Measurements from ENCODE around the gene CHADL.

Gene CHADL

GRCh38 chr22:41240377-41241132, at the start of gene CHADL:
Gene CHADL (minus strand): TSS chr22:41240931. CDS start chr22:41240881, 50 bp downstream.
- Histone ChIP-seq H2AFZ (ENCODE audit: low read length) (no peak within 1 kb of the TSS), H3F3A (ENCODE audit: insufficient read depth, low read length) (peaks cover 4% of the 10 kb centered on the region), H3K9ac (ENCODE audit: low read length) (no peak within 1 kb of the TSS), H3K79me2 (ENCODE audit: low read length) (no peaks in the 10 kb centered on the region), H3K4me2 (ENCODE audit: low read depth, low read length) (no peak within 1 kb of the TSS), H3K36me3 (replicated peaks; ENCODE audit: insufficient read depth, low read length) (no peaks in the 10 kb centered on the region), H3K27ac (ENCODE audit: low read length) (no peak within 1 kb of the TSS), H3K27me3 (replicated peaks; ENCODE audit: insufficient read depth, low read length) (no peaks in the 10 kb centered on the region), H3K4me3 (ENCODE audit: low read length) (no peak within 1 kb of the TSS), H3K9me2 (replicated peaks; ENCODE audit: insufficient read depth, low read length) (no peaks in the 10 kb centered on the region), H3K4me1 (ENCODE audit: low read length) (0 out of 2 replicates have a peak, but pooled peaks cover 6% of the 10 kb centered on the region), H3K9me3 (replicated peaks; ENCODE audit: insufficient read depth, low read length) (no peaks in the 10 kb centered on the region), H4K20me1 (ENCODE audit: insufficient read depth, low read length) (no peaks in the 10 kb centered on the region)
- no peak for TF ChIP-seq EZH2phosphoT487 (IDR thresholded peaks at IDR 0.05; ENCODE audit: low read length)
- TF ChIP-seq CTCF (IDR thresholded peaks at IDR 0.05; ENCODE audit: low read length) = no peak
- TF ChIP-seq EZH2 (optimal IDR thresholded peaks at IDR 0.05; ENCODE audit: low read depth, low read length) = no peak
- no peak for DNase-seq

GRCh38 chr22:41289671-41290070, 48.9 kb upstream of the CHADL start:
- H2AFZ ChIP-seq (ENCODE audit: low read length) = no peak overlapping the region
- no peaks in the 10 kb centered on the region for H3K36me3 ChIP-seq (replicated peaks; ENCODE audit: insufficient read depth, low read length)
- H3K27ac ChIP-seq (ENCODE audit: low read length) = no peak overlapping the region
- H3K27me3 ChIP-seq (replicated peaks; ENCODE audit: insufficient read depth, low read length) = no peaks in the 10 kb centered on the region
- no peak for TF ChIP-seq CTCF (IDR thresholded peaks at IDR 0.05; ENCODE audit: low read length)
- no peak for TF ChIP-seq EZH2phosphoT487 (IDR thresholded peaks at IDR 0.05; ENCODE audit: low read length)
- no peak for TF ChIP-seq EZH2 (optimal IDR thresholded peaks at IDR 0.05; ENCODE audit: low read depth, low read length)
- DNase-seq = no peak
- H3K4me2 ChIP-seq (ENCODE audit: low read depth, low read length) = no peak overlapping the region
- H3K4me1 ChIP-seq (ENCODE audit: low read length) = peaks cover 8% of the 10 kb centered on the region
- no peaks in the 10 kb centered on the region for H4K20me1 ChIP-seq (ENCODE audit: insufficient read depth, low read length)
- H3F3A ChIP-seq (ENCODE audit: insufficient read depth, low read length) = peaks cover 20% of the 10 kb centered on the region
- H3K4me3 ChIP-seq (ENCODE audit: low read length) = no peak overlapping the region
- H3K79me2 ChIP-seq (ENCODE audit: low read length) = peaks cover 13% of the 10 kb centered on the region
- no peaks in the 10 kb centered on the region for H3K9me3 ChIP-seq (replicated peaks; ENCODE audit: insufficient read depth, low read length)
- no peak overlapping the region for H3K9ac ChIP-seq (ENCODE audit: low read length)
- no peaks in the 10 kb centered on the region for H3K9me2 ChIP-seq (replicated peaks; ENCODE audit: insufficient read depth, low read length)

- no peaks in the 10 kb centered on the region for H4K20me1 ChIP-seq (ENCODE audit: insufficient read depth, low read length)
- peaks cover 20% of the 10 kb centered on the region for H3F3A ChIP-seq (ENCODE audit: insufficient read depth, low read length)
- H3K4me2 ChIP-seq (ENCODE audit: low read depth, low read length) = no peak overlapping the region
- no peak for DNase-seq
- no peak for TF ChIP-seq EZH2phosphoT487 (IDR thresholded peaks at IDR 0.05; ENCODE audit: low read length)
- TF ChIP-seq EZH2 (optimal IDR thresholded peaks at IDR 0.05; ENCODE audit: low read depth, low read length) = no peak
- TF ChIP-seq CTCF (IDR thresholded peaks at IDR 0.05; ENCODE audit: low read length) = no peak
- H3K9me2 ChIP-seq (replicated peaks; ENCODE audit: insufficient read depth, low read length) = no peaks in the 10 kb centered on the region
- H3K27ac ChIP-seq (ENCODE audit: low read length) = no peak overlapping the region
- no peaks in the 10 kb centered on the region for H3K9me3 ChIP-seq (replicated peaks; ENCODE audit: insufficient read depth, low read length)
- H3K4me3 ChIP-seq (ENCODE audit: low read length) = no peak overlapping the region
- no peak overlapping the region for H2AFZ ChIP-seq (ENCODE audit: low read length)
- H3K79me2 ChIP-seq (ENCODE audit: low read length) = peaks cover 24% of the 10 kb centered on the region
- no peaks in the 10 kb centered on the region for H3K36me3 ChIP-seq (replicated peaks; ENCODE audit: insufficient read depth, low read length)
- no peaks in the 10 kb centered on the region for H3K27me3 ChIP-seq (replicated peaks; ENCODE audit: insufficient read depth, low read length)
- peaks cover 8% of the 10 kb centered on the region for H3K4me1 ChIP-seq (ENCODE audit: low read length)
- no peak overlapping the region for H3K9ac ChIP-seq (ENCODE audit: low read length)
Measured at GRCh38 chr22:41288245-41288946, 47.7 kb upstream of the CHADL start.
